WTC11 (cell line): ENCODE measurements around the gene ARL1.

Experiments used
- CREB1 ChIP-seq: sonication (generic); formaldehyde crosslinking; IDR thresholded peaks from 2 replicates; pipeline ENCODE4 v1.8.0; 2023; ENCODE audit warnings: mild to moderate bottlenecking, missing genetic modification reagents
- CREM ChIP-seq: sonication (generic); formaldehyde crosslinking; IDR thresholded peaks from 2 replicates; pipeline ENCODE4 v1.8.1; 2022; ENCODE audit warnings: mild to moderate bottlenecking, missing genetic modification reagents, moderate library complexity
- ELF4 ChIP-seq: sonication (generic); formaldehyde crosslinking; IDR thresholded peaks from 2 replicates; pipeline ENCODE4 v1.8.1; 2022; ENCODE audit warnings: low read depth, mild to moderate bottlenecking, moderate library complexity, missing genetic modification reagents
- EMX1 ChIP-seq: fragments of 250-450 bp; sonication (Bioruptor Pico); IDR thresholded peaks from 2 replicates; pipeline ENCODE4 v1.8.0; 2021; ENCODE audit warnings: mild to moderate bottlenecking
- ESRRA ChIP-seq: sonication (generic); formaldehyde crosslinking; IDR thresholded peaks from 2 replicates; pipeline ENCODE4 v1.8.1; 2022; ENCODE audit warnings: mild to moderate bottlenecking, missing genetic modification reagents, borderline replicate concordance
- NR2C2 ChIP-seq: sonication (generic); formaldehyde crosslinking; IDR thresholded peaks from 2 replicates; pipeline ENCODE4 v1.8.0; 2022; ENCODE audit warnings: mild to moderate bottlenecking, missing genetic modification reagents
- SP1 ChIP-seq: sonication (generic); formaldehyde crosslinking; conservative IDR thresholded peaks from 2 replicates; pipeline ENCODE4 v1.8.1; 2022; ENCODE audit warnings: missing genetic modification reagents
- TF ChIP-seq, protein P1 (sequence below): sonication (generic); formaldehyde crosslinking; IDR thresholded peaks from 2 replicates; pipeline ENCODE4 v1.8.0; 2022; ENCODE audit warnings: mild to moderate bottlenecking, missing genetic modification reagents
- TF ChIP-seq, protein P2 (sequence below): fragments of 200-600 bp; IDR thresholded peaks from 2 replicates; pipeline ENCODE4 v1.8.0; 2022; ENCODE audit warnings: antibody characterized with exemption
- TF ChIP-seq, protein P3 (sequence below): sonication (generic); formaldehyde crosslinking; IDR thresholded peaks from 2 replicates; pipeline ENCODE4 v1.8.1; 2023; ENCODE audit warnings: mild to moderate bottlenecking, missing genetic modification reagents, moderate library complexity

- TF ChIP-seq, protein P1, sequence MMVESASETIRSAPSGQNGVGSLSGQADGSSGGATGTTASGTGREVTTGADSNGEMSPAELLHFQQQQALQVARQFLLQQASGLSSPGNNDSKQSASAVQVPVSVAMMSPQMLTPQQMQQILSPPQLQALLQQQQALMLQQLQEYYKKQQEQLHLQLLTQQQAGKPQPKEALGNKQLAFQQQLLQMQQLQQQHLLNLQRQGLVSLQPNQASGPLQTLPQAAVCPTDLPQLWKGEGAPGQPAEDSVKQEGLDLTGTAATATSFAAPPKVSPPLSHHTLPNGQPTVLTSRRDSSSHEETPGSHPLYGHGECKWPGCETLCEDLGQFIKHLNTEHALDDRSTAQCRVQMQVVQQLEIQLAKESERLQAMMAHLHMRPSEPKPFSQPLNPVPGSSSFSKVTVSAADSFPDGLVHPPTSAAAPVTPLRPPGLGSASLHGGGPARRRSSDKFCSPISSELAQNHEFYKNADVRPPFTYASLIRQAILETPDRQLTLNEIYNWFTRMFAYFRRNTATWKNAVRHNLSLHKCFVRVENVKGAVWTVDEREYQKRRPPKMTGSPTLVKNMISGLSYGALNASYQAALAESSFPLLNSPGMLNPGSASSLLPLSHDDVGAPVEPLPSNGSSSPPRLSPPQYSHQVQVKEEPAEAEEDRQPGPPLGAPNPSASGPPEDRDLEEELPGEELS = no peak
- TF ChIP-seq, protein P2, sequence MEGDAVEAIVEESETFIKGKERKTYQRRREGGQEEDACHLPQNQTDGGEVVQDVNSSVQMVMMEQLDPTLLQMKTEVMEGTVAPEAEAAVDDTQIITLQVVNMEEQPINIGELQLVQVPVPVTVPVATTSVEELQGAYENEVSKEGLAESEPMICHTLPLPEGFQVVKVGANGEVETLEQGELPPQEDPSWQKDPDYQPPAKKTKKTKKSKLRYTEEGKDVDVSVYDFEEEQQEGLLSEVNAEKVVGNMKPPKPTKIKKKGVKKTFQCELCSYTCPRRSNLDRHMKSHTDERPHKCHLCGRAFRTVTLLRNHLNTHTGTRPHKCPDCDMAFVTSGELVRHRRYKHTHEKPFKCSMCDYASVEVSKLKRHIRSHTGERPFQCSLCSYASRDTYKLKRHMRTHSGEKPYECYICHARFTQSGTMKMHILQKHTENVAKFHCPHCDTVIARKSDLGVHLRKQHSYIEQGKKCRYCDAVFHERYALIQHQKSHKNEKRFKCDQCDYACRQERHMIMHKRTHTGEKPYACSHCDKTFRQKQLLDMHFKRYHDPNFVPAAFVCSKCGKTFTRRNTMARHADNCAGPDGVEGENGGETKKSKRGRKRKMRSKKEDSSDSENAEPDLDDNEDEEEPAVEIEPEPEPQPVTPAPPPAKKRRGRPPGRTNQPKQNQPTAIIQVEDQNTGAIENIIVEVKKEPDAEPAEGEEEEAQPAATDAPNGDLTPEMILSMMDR = no peak
- TF ChIP-seq, protein P3, sequence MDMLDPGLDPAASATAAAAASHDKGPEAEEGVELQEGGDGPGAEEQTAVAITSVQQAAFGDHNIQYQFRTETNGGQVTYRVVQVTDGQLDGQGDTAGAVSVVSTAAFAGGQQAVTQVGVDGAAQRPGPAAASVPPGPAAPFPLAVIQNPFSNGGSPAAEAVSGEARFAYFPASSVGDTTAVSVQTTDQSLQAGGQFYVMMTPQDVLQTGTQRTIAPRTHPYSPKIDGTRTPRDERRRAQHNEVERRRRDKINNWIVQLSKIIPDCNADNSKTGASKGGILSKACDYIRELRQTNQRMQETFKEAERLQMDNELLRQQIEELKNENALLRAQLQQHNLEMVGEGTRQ (CRISPR knock-in tag) = no peak
- TF ChIP-seq ESRRA (no peak), EMX1 (CRISPR knock-in tag) (no peak), CREB1 (CRISPR knock-in tag) (no peak), SP1 (no peak), NR2C2 (no peak), CREM (CRISPR knock-in tag) (no peak), ELF4 (CRISPR knock-in tag) (no peak)
Observed at GRCh38 chr12:101455685-101456084, 48.1 kb upstream of the ARL1 start.
